Cortex of kidney (tissue), 1 donor: Measurements from ENCODE around the gene HES1.
"Not testable (repeated sequence)": the region's sequence is repeated elsewhere in the genome, so short reads cannot be mapped to it uniquely, and the experiment has no call there.

ENCODE experiments used
- DNase-seq: peaks from one replicate; lab custom pipeline; 2025; lab: John Stamatoyannopoulos, UW

The HES1 gene

DNA sequence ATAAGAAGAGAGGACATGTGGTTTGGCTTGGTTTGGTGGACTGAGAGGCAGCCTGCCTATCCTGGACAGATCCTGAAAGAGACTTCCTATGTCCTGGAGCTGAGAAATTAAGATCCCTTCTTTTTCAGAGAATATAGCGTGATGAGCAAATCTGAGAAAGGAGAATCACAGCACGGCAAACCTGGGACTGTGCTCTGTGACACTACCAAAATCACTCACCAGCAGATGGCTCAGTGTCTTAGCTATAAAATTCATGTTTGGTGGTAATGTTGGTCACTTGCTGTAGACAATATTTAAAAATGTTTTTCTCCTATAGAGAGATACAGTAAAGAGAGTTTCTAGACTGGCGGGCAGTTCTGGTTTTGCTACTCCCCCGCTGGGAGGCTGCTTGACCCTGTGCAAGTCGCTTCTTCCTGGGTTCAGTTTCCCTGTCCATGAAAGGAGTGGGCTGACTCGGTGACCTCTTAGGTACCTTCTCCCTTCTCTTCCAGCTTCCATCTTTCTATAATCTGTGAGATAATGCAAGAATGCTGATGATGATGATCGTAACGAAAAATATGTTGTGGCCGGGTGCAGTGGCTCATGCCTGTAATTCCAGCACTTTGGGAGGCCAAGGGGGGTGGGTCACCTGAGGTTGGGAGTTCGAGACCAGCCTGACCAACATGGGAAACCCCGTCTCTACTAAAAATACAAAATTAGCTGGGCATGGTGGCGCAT lies 7.6 kb upstream of the HES1 start:
- no peak for DNase-seq

DNA sequence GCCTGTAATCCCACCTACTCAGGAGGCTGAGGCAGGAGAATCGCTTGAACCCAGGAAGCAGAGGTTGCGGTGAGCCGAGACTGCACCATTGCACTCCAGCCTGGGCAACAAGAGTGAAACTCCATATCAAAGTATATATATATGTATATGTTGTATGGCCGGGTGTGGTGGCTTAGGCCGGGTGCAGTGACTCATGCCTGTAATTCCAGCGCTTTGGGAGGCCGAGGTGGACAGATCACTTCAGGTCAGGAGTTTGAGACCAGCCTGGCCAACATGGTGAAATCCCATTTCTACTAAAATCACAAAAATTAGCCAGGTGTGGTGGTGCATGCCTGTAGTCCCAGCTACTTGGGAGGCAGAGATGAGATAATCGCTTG lies 7.0 kb upstream of the HES1 start:
- not testable (repeated sequence) for DNase-seq

DNA sequence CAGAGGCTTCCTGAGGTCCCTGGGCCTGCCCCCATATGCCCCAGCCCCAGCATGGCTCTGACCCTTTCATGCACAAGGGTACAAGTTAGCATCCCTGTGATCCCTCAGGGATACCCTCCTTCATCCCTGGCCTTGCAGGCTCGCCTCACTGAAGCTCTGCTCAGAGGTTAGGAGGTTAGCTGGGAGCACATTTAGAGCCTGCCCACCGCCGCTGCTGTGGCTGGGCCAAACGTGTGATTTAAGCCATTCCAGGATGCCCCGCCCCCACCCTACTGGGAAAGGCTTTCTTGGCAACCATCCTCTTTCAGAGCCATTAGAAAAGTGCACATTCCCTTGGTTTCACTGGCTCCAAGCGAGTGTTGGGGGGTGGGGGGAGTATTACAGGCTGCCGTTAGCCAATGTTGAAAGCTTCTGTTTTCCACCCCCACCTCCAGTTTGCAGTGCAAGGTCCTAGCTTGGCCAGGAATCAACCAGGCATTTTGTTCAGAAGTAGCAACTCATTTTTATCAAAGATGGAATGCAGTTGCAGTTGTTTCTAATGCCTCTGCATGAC lies 6.3 kb upstream of the HES1 start:
- DNase-seq, result no peak

DNA sequence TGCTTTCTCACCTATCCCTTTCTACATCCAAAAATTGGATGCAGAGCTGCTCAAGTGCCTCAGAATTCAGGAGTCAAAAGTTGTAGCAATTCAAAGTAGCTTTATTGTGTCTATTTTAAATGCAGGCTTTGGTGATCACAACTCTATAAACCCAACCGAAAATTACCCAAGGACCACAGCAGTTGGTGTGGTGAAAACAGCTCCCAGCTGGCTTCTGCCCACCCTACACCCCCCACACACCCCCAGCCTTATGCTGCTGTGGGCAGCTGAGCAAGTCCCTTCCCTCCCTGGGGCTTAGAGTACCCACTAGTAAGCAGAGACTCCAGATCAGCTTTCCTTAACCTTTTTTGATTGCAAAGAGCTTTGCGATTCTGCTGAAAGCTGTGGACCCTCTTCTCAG lies 5.8 kb upstream of the HES1 start:
- no peak for DNase-seq

DNA sequence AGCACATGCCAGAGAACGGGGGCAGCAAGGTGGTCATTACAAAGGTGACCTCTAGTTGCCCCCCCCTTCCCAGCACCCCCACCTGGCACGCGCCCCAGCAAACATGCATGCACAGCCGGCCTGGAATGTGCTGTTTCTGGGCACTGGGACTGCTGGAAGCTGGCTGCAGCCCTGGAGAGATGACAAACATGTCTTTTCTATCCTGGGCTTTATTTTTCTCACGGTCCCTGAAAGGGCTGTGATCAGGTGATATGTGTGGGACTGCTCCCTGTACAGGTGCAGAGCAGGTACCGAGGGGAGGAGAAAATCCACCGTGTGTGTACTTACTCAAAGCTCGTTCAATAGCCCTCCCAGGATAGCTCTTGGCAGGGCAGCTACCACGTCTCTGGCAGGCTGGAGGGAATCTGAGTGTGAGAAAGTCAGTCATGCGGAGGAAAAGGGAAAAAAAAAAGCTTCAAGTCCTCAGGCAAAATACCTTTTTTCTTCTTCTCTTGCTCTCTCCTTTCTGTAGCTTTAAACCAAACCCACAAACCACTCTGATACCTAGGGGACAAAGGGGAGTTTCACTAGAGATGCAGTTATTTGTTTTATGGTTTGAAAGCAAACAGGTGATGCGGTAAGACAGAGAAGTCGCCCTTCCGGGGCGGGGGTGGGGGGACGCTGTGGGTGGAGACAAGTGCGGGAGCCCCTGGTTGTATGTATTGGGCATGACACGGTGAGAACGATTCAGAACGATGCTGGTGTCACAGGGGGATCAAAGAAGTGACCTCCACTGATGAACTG lies 5.0 kb upstream of the HES1 start:
- no peak for DNase-seq

DNA sequence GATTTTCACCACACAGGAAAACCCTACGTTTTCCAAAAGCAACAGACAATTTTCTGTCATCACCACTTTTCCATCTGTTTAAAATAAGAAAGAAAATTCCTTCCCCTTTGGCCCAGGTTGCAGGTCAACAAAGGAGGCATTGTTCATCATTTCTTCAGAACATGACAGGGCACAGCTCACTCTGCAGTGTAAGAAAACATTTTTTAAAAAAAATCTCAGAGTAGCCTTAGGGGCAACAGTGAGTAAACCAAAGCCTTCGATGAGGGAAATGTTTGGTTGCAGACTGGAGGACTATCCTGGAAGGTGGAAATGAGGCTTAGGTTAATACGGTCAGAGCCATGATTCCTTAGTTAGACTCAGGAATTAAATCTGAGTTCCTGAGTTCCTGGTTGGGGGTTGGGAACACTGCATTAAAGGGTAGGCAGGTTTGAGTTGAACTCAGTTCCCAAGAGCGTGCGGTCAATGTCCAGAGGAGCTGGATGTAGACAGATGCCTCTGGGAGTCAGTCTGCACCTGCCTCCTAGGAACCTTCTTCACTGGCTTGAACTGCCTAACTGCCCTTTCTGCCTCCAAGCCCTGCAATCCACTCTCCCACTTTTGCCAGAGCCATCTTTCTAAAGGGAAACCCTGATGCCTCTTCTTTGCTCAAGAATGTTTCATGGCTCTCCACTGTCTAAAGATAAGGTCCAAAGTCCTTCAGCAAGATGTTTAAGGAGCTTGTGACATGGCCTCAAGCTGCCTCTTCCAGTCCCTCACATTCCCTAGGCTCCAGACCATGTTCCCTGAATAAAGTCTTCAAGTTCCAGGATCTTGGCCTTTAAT lies 3.3 kb upstream of the HES1 start:
- DNase-seq, result no peak

DNA sequence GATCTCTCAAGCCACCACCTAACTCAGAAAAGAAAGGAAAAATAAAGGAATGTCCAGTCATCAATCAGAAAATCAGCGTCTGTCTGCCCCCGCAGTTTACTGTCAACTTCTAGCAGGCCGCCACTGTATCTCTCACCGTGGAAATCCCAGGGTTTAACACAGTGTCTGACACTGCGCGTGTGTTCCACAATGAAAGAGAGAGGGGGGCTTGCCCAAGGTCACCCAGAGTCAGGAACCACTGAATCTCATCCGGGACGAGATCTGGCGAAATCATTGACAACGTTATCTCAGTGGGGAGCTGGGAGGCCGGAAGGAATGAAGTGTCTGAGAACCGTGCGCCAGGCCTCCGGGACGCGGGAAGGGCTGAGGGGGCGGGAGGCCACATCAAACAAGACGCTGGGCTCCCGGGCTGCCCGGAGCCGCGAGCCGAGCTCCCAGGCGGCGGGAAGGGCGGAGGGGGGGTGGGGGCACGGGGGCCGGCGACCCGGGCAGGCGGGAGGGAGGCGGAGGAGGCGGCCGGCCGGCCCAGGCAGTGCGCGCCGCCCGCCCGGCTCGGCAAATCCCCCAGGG lies 2.2 kb upstream of the HES1 start:
- no peak for DNase-seq

DNA sequence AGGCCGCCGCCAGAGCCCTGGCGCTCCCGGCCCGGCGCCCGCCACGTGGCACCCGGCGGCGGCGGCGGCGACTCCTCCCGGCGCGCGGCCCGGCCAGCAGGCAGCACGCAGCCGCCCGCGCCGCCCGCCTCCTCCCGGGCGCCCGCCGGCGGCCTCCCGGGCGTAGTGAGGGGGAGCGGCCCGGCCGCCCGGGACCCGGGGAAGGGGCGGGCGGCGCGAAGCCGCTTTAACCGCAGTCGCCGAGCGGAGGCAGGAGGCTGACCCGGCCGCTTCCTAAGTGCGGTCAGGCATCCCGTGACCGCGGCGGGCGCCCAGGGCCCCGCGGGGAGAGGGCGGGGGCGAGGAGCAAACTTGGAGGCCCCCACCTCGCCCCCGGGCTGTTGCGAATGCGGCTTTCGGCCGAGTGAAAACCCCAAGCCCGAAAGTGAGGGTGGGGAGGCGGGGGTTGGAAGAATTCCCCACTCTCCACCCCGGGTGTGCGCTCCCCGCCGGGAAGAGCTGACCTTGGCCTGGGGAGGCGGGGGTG lies 1.7 kb upstream of the HES1 start:
- DNase-seq, result no peak

DNA sequence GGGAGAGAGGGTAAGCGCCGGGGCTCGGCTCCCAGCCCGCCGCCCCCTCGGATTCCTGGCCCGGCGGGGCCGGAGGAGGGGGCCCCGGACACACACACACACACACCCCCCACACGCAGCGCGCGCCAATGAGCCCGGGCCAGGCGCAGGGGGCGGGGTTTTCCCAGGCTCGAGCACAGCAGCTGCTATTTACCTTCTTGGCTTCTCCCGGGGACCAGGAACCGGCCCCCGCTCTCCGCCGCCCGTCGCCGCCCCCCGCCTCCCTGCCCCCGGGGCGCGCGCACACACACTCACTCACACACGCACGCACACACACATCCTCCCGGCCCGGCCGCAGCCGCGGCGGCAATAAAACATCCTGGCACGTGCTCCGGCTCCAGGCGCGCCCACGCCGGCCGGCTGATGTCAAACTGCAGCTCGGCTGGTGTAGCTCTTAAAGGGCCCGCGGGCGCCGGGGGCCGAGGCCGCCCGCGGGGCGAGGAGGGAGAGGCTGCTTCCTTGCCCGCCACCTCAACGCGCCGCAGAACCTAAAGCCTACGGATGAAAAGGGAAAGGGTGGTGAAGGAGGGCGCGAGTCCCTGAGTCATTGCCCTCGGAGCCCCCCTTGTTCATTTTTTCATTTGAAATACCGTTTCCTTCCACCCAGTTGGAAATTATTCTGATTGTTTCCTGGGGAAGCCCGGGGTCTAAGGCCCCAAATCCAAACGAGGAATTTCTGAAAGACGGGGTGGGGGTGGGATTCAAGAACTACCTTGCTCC lies 1.0 kb upstream of the HES1 start:
- DNase-seq, result peak; percentile 67

DNA sequence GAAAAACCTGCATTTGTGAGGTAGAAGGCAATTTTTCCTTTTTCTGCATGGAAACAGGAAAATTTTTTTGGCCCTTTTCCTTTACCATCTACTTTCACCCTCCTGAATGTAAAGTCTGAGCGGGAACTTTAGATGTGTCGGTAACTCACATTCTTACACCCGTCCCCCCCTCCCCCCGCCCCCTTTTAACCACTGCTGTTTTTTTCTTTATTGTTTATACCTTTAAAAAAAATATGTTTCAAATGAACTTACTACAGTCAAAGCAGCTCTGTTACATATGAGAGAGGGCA lies 487 bp upstream of the HES1 start:
- DNase-seq, result no peak

DNA sequence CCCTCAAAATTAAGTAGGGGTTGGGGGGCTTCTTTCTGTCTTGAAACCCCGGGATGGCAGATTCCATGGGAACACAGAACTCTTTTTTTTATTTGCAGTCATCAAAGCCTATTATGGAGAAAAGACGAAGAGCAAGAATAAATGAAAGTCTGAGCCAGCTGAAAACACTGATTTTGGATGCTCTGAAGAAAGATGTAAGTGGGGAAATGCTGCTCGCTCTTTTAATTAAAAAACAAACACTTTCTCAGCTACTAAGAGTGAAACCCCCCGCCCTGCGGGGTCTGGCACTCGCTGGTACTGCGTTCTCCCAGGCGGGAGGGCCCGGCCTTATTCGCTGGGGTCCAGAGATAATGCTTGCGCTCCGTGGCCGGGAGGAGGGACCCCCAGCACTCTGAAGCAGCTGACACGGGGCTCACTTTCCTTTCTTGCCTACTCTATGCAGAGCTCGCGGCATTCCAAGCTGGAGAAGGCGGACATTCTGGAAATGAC lies 615 bp downstream of the HES1 start:
- no peak for DNase-seq

DNA sequence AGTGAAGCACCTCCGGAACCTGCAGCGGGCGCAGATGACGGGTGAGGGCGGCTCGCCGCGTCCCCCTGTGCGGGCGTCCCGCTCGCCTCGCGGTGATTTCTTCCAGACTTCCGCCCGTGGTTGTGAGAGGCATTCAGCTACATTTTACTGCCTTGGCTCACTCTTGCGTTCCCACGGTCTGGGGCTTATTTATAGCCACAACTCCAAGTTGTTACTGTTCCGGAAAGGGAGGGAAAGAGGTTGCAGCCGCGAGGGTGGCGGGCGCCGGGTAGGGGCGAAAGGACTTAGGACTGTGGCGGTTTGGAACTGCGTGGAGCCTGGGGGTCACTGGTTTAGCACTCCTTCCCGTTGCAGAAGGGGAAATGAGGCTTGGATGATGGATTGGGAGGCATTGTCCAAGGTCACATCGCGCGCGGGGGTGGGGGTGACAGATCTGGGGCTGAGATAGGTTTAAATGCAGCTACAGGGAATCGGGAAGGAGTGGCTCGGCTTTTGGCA lies 1.1 kb downstream of the HES1 start:
- DNase-seq, result no peak

DNA sequence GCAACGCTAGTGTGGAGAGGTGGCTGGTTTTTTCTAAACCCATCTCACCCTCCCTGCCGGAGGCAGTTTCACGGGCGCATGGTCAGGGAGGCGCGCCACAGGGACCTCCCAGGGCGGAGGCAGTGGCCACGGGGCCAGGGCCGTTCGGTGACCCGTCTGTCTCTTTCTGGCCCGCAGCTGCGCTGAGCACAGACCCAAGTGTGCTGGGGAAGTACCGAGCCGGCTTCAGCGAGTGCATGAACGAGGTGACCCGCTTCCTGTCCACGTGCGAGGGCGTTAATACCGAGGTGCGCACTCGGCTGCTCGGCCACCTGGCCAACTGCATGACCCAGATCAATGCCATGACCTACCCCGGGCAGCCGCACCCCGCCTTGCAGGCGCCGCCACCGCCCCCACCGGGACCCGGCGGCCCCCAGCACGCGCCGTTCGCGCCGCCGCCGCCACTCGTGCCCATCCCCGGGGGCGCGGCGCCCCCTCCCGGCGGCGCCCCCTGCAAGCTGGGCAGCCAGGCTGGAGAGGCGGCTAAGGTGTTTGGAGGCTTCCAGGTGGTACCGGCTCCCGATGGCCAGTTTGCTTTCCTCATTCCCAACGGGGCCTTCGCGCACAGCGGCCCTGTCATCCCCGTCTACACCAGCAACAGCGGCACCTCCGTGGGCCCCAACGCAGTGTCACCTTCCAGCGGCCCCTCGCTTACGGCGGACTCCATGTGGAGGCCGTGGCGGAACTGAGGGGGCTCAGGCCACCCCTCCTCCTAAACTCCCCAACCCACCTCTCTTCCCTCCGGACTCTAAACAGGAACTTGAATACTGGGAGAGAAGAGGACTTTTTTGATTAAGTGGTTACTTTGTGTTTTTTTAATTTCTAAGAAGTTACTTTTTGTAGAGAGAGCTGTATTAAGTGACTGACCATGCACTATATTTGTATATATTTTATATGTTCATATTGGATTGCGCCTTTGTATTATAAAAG lies 1.8 kb downstream of the HES1 start:
- no peak for DNase-seq

DNA sequence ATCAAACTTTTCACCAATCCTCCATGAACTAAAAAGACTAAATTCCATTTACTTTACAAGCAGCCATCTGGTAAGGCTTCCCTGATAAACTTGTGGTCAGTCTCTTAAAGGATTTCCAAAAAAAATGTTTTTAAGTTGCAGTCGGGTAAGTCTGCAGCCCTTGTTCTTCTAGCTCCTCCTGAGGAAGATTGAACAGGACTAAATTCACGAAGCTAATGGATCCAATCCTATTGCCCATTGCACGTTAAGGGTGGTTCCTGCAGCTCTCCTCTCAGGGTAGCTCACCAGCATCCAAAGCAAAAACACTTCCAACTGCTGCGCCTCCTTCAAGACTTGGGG lies 2.8 kb downstream of the HES1 start:
- DNase-seq, result no peak

DNA sequence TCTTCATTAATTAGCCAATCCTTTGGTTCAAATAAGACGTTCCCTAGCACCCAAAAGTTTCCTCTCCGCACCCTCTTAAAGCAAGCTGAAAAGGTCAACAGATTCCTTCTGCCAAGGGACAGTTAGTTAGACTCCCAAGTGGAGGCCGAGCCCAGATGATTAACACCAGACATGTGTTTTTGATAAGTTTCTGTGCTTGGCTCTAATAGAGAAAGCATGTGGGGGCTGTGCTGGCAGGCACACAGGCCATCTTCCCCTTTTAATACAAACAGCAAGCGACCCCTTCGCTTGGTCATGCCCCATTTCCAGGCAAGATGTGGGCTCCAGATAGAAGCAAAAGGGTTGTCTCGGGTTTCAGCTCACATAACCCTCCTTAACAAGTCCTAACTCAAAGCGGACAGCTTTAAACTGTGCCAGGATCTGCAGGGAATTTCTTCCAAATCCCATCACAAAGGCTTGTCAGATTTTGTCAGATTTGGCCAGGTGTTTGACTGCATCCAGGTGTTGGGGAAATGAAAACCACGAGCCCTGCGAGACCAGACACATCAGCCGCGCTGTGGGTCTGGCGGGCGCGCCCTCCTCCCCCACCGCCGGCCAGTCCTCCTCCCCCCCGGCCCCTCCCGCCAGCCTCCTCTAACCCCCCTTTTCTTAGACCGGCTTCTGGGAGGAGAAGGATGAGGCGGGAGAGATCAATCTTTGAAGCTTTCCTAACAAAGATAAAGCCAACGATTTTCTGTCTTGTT lies 3.3 kb downstream of the HES1 start:
- DNase-seq, result no peak

DNA sequence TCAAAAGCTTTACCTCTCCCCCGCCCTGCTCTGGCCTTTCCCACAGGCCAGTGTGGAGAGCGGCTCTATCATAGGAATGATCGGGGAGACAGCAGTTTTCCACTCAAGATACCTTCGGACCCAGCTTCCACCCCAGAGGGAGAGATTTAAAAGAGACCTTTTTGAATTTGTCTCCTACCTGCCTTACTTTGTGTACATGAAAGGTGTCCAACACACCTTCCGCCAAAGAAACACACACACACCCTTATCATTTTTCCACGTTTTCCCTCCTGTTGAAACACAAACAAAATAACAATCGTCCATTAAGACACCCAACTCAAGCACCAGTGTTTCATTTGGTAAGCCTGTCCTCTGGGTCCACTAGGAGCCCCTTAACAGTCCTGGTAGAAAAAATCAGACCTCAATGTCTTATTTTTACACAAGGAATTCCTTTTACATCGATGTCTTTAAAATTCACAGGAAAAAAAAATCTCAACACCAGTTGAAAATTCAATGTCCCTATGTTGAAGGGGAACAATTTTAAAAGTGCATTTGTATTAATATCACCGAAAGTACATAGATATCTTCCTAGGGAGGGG lies 4.0 kb downstream of the HES1 start:
- no peak for DNase-seq

DNA sequence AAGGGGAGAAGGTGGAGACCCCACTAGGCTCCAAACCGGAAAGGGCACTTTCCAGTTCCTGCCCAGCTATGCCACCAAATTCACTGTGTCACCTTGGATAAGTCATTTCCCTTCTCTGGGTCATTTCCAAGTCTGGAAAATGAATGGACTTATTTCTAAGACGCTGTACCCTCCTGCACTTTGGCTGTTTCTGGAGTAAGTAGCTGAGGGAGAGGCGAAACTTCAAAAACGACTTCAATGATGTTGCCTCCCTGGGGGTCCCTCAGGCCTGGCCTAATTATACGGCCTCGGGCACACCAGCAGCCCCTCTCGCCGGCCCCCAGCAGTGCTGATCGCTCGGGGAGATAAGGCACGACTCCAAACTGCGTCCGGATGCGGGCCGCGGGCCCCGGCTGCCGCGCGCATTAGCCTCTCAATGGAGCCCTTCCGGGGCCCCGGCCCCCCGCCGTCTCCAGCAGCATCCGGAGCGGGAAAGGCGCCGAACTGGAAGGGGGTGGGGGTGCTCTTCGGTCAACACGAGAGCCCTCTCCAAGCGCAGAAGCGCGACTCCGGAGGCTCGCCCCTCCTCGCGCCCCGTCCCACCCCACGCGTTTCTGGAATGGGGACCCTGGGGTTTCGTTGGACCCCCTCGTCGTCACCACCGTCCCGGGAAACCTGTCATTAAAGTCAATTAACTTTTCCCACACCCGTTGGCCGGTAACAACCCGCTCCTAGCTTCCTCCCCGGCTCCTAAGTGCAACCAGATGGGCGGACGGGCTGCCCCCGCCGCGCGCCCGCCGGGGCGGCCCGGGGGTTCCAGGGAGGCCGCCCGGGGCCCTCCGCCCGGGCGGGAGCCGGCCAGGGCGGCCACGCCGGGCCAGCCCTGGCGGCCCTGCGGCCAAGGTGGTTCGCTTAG lies 4.8 kb downstream of the HES1 start:
- no peak for DNase-seq
